K562 treated with DMSO at 1 percent for 4 hours (cell line): Measurements from ENCODE around the gene SEC11C. TPM values are rescaled to one million over a fixed set of nuclear protein-coding genes. Genes with fewer than 3 reads are reported as not detected.

ENCODE experiments used
- total RNA-seq: library from RNA; unstranded; fragments of 300-600 nt; gene quantifications from 2 replicates; pipeline ENCODE4 v1.2.3, GENCODE V29; 2022; ENCODE audit not compliant: insufficient read depth

SEC11C gene
- total RNA-seq: 22.6 and 46.5 TPM in 2 replicates

GRCh38 chr18:59139615-59140301 lies at the start of gene SEC11C:
TSS of gene SEC11C (plus strand) at chr18:59139884. CDS start at chr18:59139949, 65 bp downstream.

Other genes with a start within 250 kb of the SEC11C start
- gene GRP, start 80.3 kb downstream of the SEC11C start, total RNA-seq: not detected in 2 replicates
- gene RAX, start 133.6 kb downstream of the SEC11C start, total RNA-seq: not detected in 2 replicates
- not detected in 2 replicates for gene CPLX4, start 178.8 kb downstream of the SEC11C start, total RNA-seq
- 33.5 and 43.0 TPM in 2 replicates for gene LMAN1, start 219.4 kb downstream of the SEC11C start, total RNA-seq